Measurements from ENCODE around the gene PSG1. TPM values are rescaled to one million over a fixed set of nuclear protein-coding genes. Genes with fewer than 3 reads are reported as not detected.

PSG1 gene
- total RNA-seq, 4 donors from 2014 or later, result 0.16 TPM; not detected in 3

DNA sequence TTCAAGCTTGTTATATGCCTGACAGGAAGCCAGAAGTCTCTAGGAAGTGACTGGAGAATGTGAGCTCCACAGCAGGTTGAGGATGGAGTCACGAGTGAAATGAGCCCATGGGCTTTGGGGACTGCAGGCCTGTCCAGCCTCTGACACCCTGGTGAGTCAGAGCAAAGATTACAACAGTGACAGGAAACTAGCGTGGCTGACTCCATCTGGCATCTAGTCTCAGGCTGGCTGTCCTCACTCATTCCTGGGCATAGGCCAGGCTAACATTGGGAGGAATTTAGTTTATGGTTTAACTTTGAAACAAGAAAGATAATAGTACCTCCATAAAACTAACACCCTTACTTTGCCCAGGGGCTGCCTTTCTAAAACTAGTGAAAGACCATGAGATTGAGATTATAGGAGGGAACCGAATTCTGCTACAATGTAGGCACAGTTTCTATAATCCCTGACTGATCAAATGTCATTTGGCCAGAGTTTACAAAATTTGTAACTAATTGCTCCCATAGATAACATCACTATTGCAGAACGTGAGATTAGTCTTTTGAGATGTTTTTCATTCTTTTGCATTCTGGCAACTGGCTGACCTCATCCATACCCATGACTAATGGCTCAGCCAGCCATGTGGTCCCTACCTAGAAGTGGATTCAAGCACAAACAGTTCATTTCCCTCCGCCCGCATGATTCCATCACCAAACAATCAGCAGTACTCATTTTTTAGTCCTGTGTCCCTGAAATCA is 28.4 kb downstream of the PSG1 start:
- TF ChIP-seq CTCF (IDR thresholded peaks at IDR 0.05; ENCODE audit: low read depth), result no peak

GRCh38 chr19:42846597-42846996 is 32.9 kb downstream of the PSG1 start:
- TF ChIP-seq CTCF (IDR thresholded peaks at IDR 0.05; ENCODE audit: low read depth), result no peak

DNA sequence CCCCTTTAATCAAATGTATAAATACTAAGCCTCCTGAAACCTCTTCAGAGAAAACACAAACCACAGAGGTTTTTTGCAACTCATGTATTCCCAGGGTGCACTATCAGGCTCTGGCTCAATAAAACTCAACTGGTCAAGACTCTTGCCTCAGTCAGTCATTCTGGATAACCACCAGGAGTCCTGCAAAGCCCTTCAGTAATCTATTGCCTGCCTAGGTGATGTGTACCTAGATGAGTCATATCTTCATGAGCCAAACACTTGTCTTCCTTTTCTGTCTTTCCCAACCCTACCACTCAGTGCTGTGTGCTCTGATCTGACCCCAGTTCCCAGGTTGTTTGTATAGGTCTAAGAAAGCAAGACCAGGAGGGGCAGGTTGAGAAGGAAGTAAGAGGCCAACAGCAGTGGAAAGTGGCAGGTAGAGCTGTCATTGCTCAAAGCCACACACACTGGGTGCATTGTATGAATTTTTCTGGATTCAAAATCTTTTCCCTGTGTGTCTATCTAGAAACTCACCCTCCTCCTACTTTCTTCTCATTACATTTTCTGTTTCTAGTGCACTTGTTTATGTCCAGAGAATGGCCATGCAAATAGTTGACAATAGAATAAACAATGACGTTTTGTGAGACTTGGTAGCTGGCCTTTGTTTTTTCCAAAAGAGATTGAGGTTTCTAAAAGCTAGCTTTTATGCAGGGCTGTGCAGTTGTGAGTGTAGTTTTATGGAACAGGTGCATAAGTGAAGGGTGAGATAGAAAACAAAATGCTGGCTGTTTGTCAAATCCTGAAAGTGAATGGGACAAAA is 48.1 kb downstream of the PSG1 start:
- no peak for TF ChIP-seq CTCF (IDR thresholded peaks at IDR 0.05; ENCODE audit: low read depth)

DNA sequence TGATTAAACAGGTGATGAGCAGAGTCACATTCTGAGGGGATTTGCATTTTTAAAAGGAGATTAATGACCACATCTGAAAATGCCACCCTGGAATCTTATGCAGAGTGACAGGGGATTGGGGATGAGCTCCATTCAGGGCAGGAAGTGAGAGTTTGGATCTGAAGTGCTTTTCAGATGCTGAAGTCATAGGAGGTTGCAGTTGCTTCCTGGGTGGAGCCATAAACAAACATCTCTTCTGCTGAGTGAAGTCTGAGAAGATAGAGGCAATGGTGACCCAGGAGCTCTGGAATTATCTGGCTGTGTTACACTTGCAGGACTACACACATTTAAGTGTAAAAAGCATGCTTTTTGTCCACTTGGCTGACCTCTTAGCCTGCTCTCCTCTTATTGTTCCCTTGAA is 62.6 kb downstream of the PSG1 start:
- no peak for TF ChIP-seq CTCF (IDR thresholded peaks at IDR 0.05; ENCODE audit: low read depth)

Other genes starting within 250 kb of the PSG1 start
- not detected for gene PSG3, start 139.2 kb downstream of the PSG1 start, total RNA-seq
- not detected for gene PSG8, start 114.0 kb downstream of the PSG1 start, total RNA-seq
- gene PSG6, start 38.2 kb upstream of the PSG1 start, total RNA-seq, result not detected
- not detected for gene PSG7, start 57.5 kb upstream of the PSG1 start, total RNA-seq
- not detected for gene PSG11, start 146.8 kb upstream of the PSG1 start, total RNA-seq
- gene PSG2, start 203.0 kb upstream of the PSG1 start, total RNA-seq, result not detected